SK-N-MC (cell line): Measurements from ENCODE around the gene FGF1.

ENCODE experiments used
- EZH2 ChIP-seq: fragments of 200-600 bp; sonication (generic); IDR thresholded peaks from one replicate; pipeline ENCODE4 v1.6.1; 2017; ENCODE audit warnings: antibody characterized with exemption
- FOXP2 ChIP-seq: optimal IDR thresholded peaks from 2 replicates; pipeline ENCODE3; 2011; ENCODE audit warnings: mild to moderate bottlenecking, moderate library complexity; ENCODE audit not compliant: insufficient read depth; ENCODE audit errors: extremely low read length, control extremely low read depth
- POLR2AphosphoS5 ChIP-seq: IDR thresholded peaks from 2 replicates; pipeline ENCODE4 v1.6.1; 2012; ENCODE audit warnings: mild to moderate bottlenecking, low read depth, low read length, borderline replicate concordance

GRCh38 chr5:142696379-142696778, 10.5 kb upstream of the FGF1 start:
- TF ChIP-seq EZH2 (no peak), POLR2AphosphoS5 (no peak), FOXP2 (no peak)
